IMR-90 (cell line): Measurements from ENCODE around the gene MAPRE2. TPM values are rescaled to one million over a fixed set of nuclear protein-coding genes. Genes with fewer than 3 reads are reported as not detected.

Experiments
- ATAC-seq: fragments of 200-7000 bp; cut with Tn5 transposase; 2 replicates; pipeline ENCODE4 v1.9.1; 2020; ENCODE audit warnings: low read depth, mild to moderate bottlenecking, moderate library complexity
- BruUV-seq: library from RNA; stranded (reverse); fragments of 400-500 nt; replicated peaks from 2 replicates; lab custom pipeline; 2021; lab: Mats Ljungman, UMichigan
- CTCF ChIA-PET: fragments of 300-600 bp; formaldehyde crosslinking; extraction: SDS; loops from one replicate; lab custom pipeline; 2021; ENCODE audit warnings: antibody characterized with exemption; lab: Yijun Ruan, JAX
- POLR2A ChIA-PET: fragments of 300-600 bp; sonication (Branson Sonifier 250); formaldehyde crosslinking; loops from one replicate; lab custom pipeline; 2022; ENCODE audit warnings: antibody characterized with exemption; ENCODE audit not compliant: unreplicated experiment; lab: Charles Lee
- DNase-seq: peaks from one replicate; pipeline ENCODE4 v3.0.0; 2013
- H2AFZ ChIP-seq: replicated peaks from 2 replicates; pipeline ENCODE3; 2013; ENCODE audit warnings: low read length, mild to moderate bottlenecking; ENCODE audit not compliant: poor library complexity
- H2AK5ac ChIP-seq: 2 replicates; pipeline ENCODE4 v1.6.1; 2013; ENCODE audit warnings: low read depth, low read length, inconsistent platforms
- H2AK9ac ChIP-seq: replicated peaks from 2 replicates; pipeline ENCODE3; 2013; ENCODE audit warnings: mild to moderate bottlenecking, low read depth, low read length, moderate library complexity; ENCODE audit not compliant: poor library complexity
- H2BK120ac ChIP-seq: 2 replicates; pipeline ENCODE4 v1.6.1; 2013; ENCODE audit warnings: low read depth, low read length, inconsistent platforms
- H2BK15ac ChIP-seq: 3 replicates; pipeline ENCODE4 v1.6.1; 2013; ENCODE audit warnings: low read depth, low read length, inconsistent platforms
- H2BK20ac ChIP-seq: 2 replicates; pipeline ENCODE4 v1.6.1; 2013; ENCODE audit warnings: low read depth, mild to moderate bottlenecking, inconsistent platforms, low read length, moderate library complexity
- H2BK5ac ChIP-seq: 2 replicates; pipeline ENCODE4 v1.6.1; 2013; ENCODE audit warnings: mild to moderate bottlenecking, low read depth, low read length, inconsistent platforms; ENCODE audit not compliant: poor library complexity, severe bottlenecking
- H3K14ac ChIP-seq: replicated peaks from 2 replicates; pipeline ENCODE4 v1.6.1; 2013; ENCODE audit warnings: low read depth, low read length, inconsistent platforms
- H3K18ac ChIP-seq: 2 replicates; pipeline ENCODE4 v1.6.1; 2013; ENCODE audit warnings: low read depth, low read length, control low read depth
- H3K23ac ChIP-seq: 2 replicates; pipeline ENCODE4 v1.6.1; 2013; ENCODE audit warnings: low read depth, low read length, inconsistent platforms
- H3K27ac ChIP-seq: 2 replicates; pipeline ENCODE4 v1.5.1; 2013; ENCODE audit warnings: mild to moderate bottlenecking, control low read depth, low read length; ENCODE audit not compliant: insufficient read depth
- H3K27me3 ChIP-seq: 2 replicates; pipeline ENCODE4 v1.6.1; 2013; ENCODE audit warnings: low read length; ENCODE audit not compliant: control insufficient read depth, insufficient read depth
- H3K36me3 ChIP-seq: 2 replicates; pipeline ENCODE4 v1.6.1; 2013; ENCODE audit warnings: low read length, mixed read lengths; ENCODE audit not compliant: control insufficient read depth, insufficient read depth
- H3K4ac ChIP-seq: 2 replicates; pipeline ENCODE4 v1.6.1; 2013; ENCODE audit warnings: low read depth, low read length, inconsistent platforms
- H3K4me1 ChIP-seq: 2 replicates; pipeline ENCODE4 v1.6.1; 2013; ENCODE audit warnings: low read length, mixed read lengths; ENCODE audit not compliant: control insufficient read depth, insufficient read depth
- H3K4me2 ChIP-seq: 2 replicates; pipeline ENCODE4 v1.6.1; 2013; ENCODE audit warnings: low read depth, mild to moderate bottlenecking, control low read depth, low read length, moderate library complexity
- H3K4me3 ChIP-seq: 2 replicates; pipeline ENCODE4 v1.5.1; 2013; ENCODE audit warnings: low read depth, mild to moderate bottlenecking, control low read depth, low read length, moderate library complexity; ENCODE audit not compliant: insufficient read depth
- H3K56ac ChIP-seq: 2 replicates; pipeline ENCODE4 v1.6.1; 2013; ENCODE audit warnings: low read length, inconsistent platforms; ENCODE audit not compliant: insufficient read depth; ENCODE audit errors: extremely low read depth
- H3K79me1 ChIP-seq, 2 experiments: 2 replicates each; pipeline ENCODE4 v1.6.1; 2013; ENCODE audit warnings: low read length in 2 of 2, inconsistent platforms in 1 of 2, low read depth in 1 of 2
- H3K9ac ChIP-seq: 2 replicates; pipeline ENCODE4 v1.6.1; 2013; ENCODE audit warnings: low read depth, low read length, control low read depth
- H3K9me1 ChIP-seq: 2 replicates; pipeline ENCODE4 v1.6.1; 2013; ENCODE audit warnings: low read length, inconsistent platforms; ENCODE audit not compliant: insufficient read depth
- H3K9me3 ChIP-seq: 2 replicates; pipeline ENCODE4 v1.6.1; 2013; ENCODE audit warnings: low read length; ENCODE audit not compliant: control insufficient read depth, insufficient read depth
- H4K20me1 ChIP-seq: 2 replicates; pipeline ENCODE4 v1.6.1; 2013; ENCODE audit warnings: low read length, inconsistent platforms; ENCODE audit not compliant: insufficient read depth
- H4K5ac ChIP-seq: 2 replicates; pipeline ENCODE4 v1.6.1; 2013; ENCODE audit warnings: mild to moderate bottlenecking, low read depth, low read length, control low read depth
- H4K8ac ChIP-seq, 2 experiments: 2 replicates each; pipeline ENCODE4 v1.6.1; 2013; ENCODE audit warnings: low read depth in 2 of 2, low read length in 2 of 2, control low read depth in 1 of 2, inconsistent platforms in 1 of 2
- H4K91ac ChIP-seq: 2 replicates; pipeline ENCODE4 v1.6.1; 2013; ENCODE audit warnings: low read depth, low read length, inconsistent platforms; ENCODE audit not compliant: insufficient read depth
- CHD1 ChIP-seq: IDR thresholded peaks from 2 replicates; pipeline ENCODE4 v1.6.1; 2012; ENCODE audit warnings: low read depth, low read length, improper control_type of control experiment
- MAFK ChIP-seq: IDR thresholded peaks from 2 replicates; pipeline ENCODE4 v1.6.1; 2012; ENCODE audit warnings: low read depth, low read length, improper control_type of control experiment
- MAZ ChIP-seq: IDR thresholded peaks from 2 replicates; pipeline ENCODE4 v1.6.1; 2012; ENCODE audit warnings: low read depth, mild to moderate bottlenecking, low read length, improper control_type of control experiment, moderate library complexity, borderline replicate concordance
- MXI1 ChIP-seq: IDR thresholded peaks from 2 replicates; pipeline ENCODE4 v1.6.1; 2012; ENCODE audit warnings: low read depth, mild to moderate bottlenecking, low read length, moderate library complexity, borderline replicate concordance
- RAD21 ChIP-seq: IDR thresholded peaks from 2 replicates; pipeline ENCODE4 v1.6.1; 2012; ENCODE audit warnings: low read length, improper control_type of control experiment
- SMC3 ChIP-seq: fragments of 150-350 bp; IDR thresholded peaks from 2 replicates; pipeline ENCODE4 v1.6.1; 2016; ENCODE audit warnings: low read depth, mild to moderate bottlenecking, antibody characterized with exemption, low read length, moderate library complexity
- WGBS, 2 experiments: methylation state at CpG; one replicate each; pipeline versions ENCODE4 v1.1.5 to v1.1.7; 2013; ENCODE audit warnings: missing lambda C conversion rate in 2 of 2; ENCODE audit not compliant: insufficient read length in 1 of 2; ENCODE audit errors: extremely low coverage in 2 of 2; 5-methylcytosine and 5-hydroxymethylcytosine counted together
- dilution Hi-C: fragments of 300-500 bp; cut with HindIII; formaldehyde crosslinking; loops from one replicate; pipeline ENCODE4 v1.14.3; 2018; ENCODE audit warnings: low sequenced_read_pairs; ENCODE audit not compliant: unreplicated experiment
- in situ Hi-C: fragments of 300-500 bp; cut with MboI; formaldehyde crosslinking; loops from 3 replicates; pipeline ENCODE4 v1.14.3; 2019; ENCODE audit warnings: low sequenced_read_pairs, inconsistent platforms, mixed read lengths
- intact Hi-C: fragments of 100-400 bp; cut with micrococcal nuclease; formaldehyde crosslinking; loops from 2 replicates; pipeline ENCODE4 v1.10.0; 2022
- polyA plus RNA-seq, 3 experiments: library from polyadenylated mRNA; depleted of rRNA; stranded (reverse); fragments of >200 nt; gene quantifications; 2 replicates each; pipeline ENCODE4 v1.2.3, GENCODE V29; 2012; ENCODE audit warnings: low replicate concordance in 1 of 3
- total RNA-seq: library from RNA; depleted of rRNA; stranded (reverse); fragments of >200 nt; gene quantifications from 2 replicates; pipeline ENCODE4 v1.2.3, GENCODE V29; 2012
- TF ChIP-seq, protein P1 (sequence below): fragments of 150-350 bp; IDR thresholded peaks from 2 replicates; pipeline ENCODE4 v1.6.1; 2017; ENCODE audit warnings: mild to moderate bottlenecking, antibody characterized with exemption, low read length, low read depth
- TF ChIP-seq, protein P2 (sequence below): conservative IDR thresholded peaks from 2 replicates; pipeline ENCODE4 v1.5.1; 2012; ENCODE audit warnings: mild to moderate bottlenecking, low read depth, low read length, improper control_type of control experiment

Gene MAPRE2
- total and polyA plus RNA-seq, 2 of the 4 experiments (the other 2 are of a cell fraction) = 19.6 to 23.8 TPM

DNA sequence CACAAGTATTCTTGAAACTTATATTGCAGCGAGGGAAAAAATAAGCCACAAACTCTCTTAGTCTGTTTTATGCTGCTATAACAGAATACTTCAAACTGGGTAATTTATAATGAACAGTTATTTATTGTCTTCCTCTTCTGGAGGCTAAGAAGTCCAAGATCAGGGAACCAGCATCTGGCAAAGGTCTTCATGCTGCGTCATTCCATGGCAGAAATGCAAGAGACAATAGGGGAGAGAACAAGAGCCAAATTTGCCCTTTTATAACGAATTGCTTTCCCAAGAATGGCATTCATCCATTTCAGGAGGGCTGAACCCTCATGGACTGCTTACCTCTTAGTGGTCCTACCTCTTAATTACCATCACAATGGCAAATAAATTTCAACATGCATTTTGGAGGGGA lies 46.5 kb downstream of the MAPRE2 start:
- H3K79me1 ChIP-seq = no peaks in the 10 kb centered on the region; a peak in 1 of 4 replicates
- no peak overlapping the region for H2AFZ ChIP-seq

More for the DNA sequence above, 46.5 kb downstream of the MAPRE2 start:
- H3K18ac ChIP-seq = no peak overlapping the region
- no peak overlapping the region for H3K4me2 ChIP-seq
- no peak overlapping the region for H3K9ac ChIP-seq
- ATAC-seq = no peak
- 0 out of 2 replicates have a peak, but pooled peaks cover 2% of the 10 kb centered on the region for H3K4me1 ChIP-seq
- no peak overlapping the region for H3K56ac ChIP-seq
- ChIA-PET CTCF (no interaction called here), POLR2A (no interaction called here)
- dilution Hi-C loops (no loop called here), intact Hi-C loops (loop anchor here (2.0 kb wide), 1 partner anchor 31 kb away; no protein-coding TSS in a partner anchor), in situ Hi-C loops (no loop called here)
- no peak overlapping the region for H2AK5ac ChIP-seq
- no peak overlapping the region for H2BK20ac ChIP-seq
- no peaks in the 10 kb centered on the region for H3K27me3 ChIP-seq
- no peak overlapping the region for H2AK9ac ChIP-seq
- DNase-seq = no peak
- H4K20me1 ChIP-seq = no peaks in the 10 kb centered on the region
- H3K14ac ChIP-seq = no peak overlapping the region
- H4K91ac ChIP-seq = no peak overlapping the region
- no peak overlapping the region for H4K5ac ChIP-seq
- WGBS, 2 experiments = 100% methylated on average over 1 of the region's 3 CpGs; no CpG with 5 or more reads in 1 of the 2 experiments
- H2BK120ac ChIP-seq = no peak overlapping the region
- TF ChIP-seq, protein P1, sequence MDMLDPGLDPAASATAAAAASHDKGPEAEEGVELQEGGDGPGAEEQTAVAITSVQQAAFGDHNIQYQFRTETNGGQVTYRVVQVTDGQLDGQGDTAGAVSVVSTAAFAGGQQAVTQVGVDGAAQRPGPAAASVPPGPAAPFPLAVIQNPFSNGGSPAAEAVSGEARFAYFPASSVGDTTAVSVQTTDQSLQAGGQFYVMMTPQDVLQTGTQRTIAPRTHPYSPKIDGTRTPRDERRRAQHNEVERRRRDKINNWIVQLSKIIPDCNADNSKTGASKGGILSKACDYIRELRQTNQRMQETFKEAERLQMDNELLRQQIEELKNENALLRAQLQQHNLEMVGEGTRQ = no peak
- TF ChIP-seq RAD21 = no peak
- TF ChIP-seq, protein P2, sequence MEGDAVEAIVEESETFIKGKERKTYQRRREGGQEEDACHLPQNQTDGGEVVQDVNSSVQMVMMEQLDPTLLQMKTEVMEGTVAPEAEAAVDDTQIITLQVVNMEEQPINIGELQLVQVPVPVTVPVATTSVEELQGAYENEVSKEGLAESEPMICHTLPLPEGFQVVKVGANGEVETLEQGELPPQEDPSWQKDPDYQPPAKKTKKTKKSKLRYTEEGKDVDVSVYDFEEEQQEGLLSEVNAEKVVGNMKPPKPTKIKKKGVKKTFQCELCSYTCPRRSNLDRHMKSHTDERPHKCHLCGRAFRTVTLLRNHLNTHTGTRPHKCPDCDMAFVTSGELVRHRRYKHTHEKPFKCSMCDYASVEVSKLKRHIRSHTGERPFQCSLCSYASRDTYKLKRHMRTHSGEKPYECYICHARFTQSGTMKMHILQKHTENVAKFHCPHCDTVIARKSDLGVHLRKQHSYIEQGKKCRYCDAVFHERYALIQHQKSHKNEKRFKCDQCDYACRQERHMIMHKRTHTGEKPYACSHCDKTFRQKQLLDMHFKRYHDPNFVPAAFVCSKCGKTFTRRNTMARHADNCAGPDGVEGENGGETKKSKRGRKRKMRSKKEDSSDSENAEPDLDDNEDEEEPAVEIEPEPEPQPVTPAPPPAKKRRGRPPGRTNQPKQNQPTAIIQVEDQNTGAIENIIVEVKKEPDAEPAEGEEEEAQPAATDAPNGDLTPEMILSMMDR = no peak
- TF ChIP-seq MXI1 = no peak
- TF ChIP-seq SMC3 = no peak
- no peak for TF ChIP-seq MAFK
- TF ChIP-seq CHD1 = no peak
- no peak for TF ChIP-seq MAZ
- BruUV-seq = no TSS peak
- no peak overlapping the region for H2BK15ac ChIP-seq
- H3K9me1 ChIP-seq = no peaks in the 10 kb centered on the region
- H3K27ac ChIP-seq = no peak overlapping the region
- H3K4me3 ChIP-seq = no peak overlapping the region
- H3K4ac ChIP-seq = no peak overlapping the region
- H3K23ac ChIP-seq = no peak overlapping the region
- no peaks in the 10 kb centered on the region for H3K36me3 ChIP-seq
- H2BK5ac ChIP-seq = peak overlapping the region; percentile 26
- no peaks in the 10 kb centered on the region for H3K9me3 ChIP-seq
- H4K8ac ChIP-seq = no peak overlapping the region
